GM12892 (cell line): Measurements from ENCODE around the gene HYAL1.
"Not testable (repeated sequence)": the region's sequence is repeated elsewhere in the genome, so short reads cannot be mapped to it uniquely, and the experiment has no call there.

Source experiments
- DNase-seq: peaks from one replicate; pipeline ENCODE4 v3.0.0; 2011; ENCODE audit not compliant: insufficient read length
- FAIRE-seq: peaks from 2 replicates; lab custom pipeline; 2011; peaks lifted over from hg19 to GRCh38; lab: Jason Lieb, UNC
- POLR2A ChIP-seq: IDR thresholded peaks from 2 replicates; pipeline ENCODE4 v1.6.1; 2011; ENCODE audit warnings: low read depth, low read length, control low read depth
- POLR2AphosphoS5 ChIP-seq: IDR thresholded peaks from 2 replicates; pipeline ENCODE4 v1.6.1; 2011; ENCODE audit warnings: low read depth, low read length, control low read depth
- TAF1 ChIP-seq: IDR thresholded peaks from 2 replicates; pipeline ENCODE4 v1.6.1; 2011; ENCODE audit warnings: low read depth, mild to moderate bottlenecking, control low read depth, low read length, borderline replicate concordance

The HYAL1 gene

DNA sequence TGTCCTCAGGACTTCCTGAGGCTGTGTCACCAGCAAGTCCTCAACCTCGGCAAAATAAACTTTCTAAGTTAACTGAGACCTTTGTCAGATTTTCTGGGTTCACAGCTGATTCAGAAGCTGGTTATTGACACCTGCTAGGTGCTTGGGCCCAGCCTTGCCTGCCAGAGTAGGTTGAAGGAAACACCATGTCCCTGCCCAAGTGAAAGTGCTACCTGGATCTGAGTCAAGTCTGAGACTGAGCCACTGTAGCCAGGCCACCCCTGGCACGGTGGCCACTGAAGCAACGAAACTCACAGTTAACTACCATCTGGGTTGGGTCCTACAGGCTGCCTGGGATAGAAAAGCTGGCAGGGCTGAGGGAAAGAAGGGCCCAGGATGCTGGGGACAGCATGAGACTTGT lies 11.0 kb upstream of the HYAL1 start:
- DNase-seq = no peak
- no peak for FAIRE-seq

GRCh38 chr3:50312041-50312440 lies 8.7 kb upstream of the HYAL1 start:
- not testable (repeated sequence) for FAIRE-seq, DNase-seq

More for the DNA sequence above, 11.0 kb upstream of the HYAL1 start:
- no peak for TF ChIP-seq TAF1
- no peak for TF ChIP-seq POLR2A
- no peak for TF ChIP-seq POLR2AphosphoS5

DNA sequence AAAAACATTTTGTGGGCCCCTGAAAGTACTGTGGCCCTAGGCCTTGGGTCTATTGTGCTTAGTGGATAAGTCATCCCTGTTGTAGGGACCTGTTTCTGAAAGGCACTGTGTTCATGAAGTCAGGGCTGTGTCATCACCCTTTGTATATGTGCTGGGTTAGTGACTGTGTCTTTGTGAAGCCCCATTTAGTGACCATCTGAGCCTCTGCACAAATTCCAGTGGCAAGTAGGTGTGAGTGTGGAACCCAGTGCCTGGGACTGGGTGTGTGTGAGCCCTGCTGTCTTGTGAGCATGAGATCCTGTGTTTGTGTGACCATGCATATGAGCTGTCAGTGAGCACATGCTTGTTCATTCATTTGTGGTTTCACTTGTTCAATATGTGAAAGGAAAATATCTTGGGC lies 1.2 kb upstream of the HYAL1 start:
- no peak for DNase-seq
- no peak for TF ChIP-seq POLR2AphosphoS5
- no peak for TF ChIP-seq POLR2A
- no peak for TF ChIP-seq TAF1
- peak; percentile 21 for FAIRE-seq

- FAIRE-seq (no peak), DNase-seq (no peak)
- TF ChIP-seq POLR2AphosphoS5 (no peak), TAF1 (no peak), POLR2A (no peak)
Measured at GRCh38 chr3:50302095-50303012, 1.0 kb downstream of the HYAL1 start.

DNA sequence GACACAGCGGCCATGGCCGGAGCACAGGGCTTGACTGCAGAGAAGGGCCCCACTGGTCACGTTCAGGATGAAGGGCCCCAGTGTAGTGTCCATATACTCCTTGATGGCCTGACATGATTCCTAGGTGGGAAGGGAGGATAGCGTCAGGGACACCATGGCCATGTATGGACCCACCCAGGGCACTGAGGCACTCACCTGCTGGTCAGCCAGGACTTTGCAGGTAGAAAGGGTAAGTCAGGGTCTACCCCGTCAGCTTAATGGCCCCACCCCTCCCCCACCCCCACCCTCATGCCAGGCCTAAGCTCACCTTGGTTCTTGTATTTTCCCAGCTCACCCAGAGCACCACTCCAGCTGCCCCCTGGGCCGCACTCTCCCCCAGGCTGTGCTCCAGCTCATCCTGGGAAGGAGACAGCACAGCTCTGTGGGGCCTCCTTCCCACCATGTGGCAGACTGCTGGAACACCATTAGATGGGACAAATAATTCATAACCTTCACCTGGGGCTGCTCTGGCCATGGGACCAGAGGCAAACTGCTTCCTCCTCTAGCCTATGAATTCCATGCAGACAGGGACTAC lies 2.6 kb downstream of the HYAL1 start:
- DNase-seq (no peak), FAIRE-seq (no peak)
- no peak for TF ChIP-seq TAF1
- no peak for TF ChIP-seq POLR2A
- no peak for TF ChIP-seq POLR2AphosphoS5

- TF ChIP-seq POLR2AphosphoS5 (no peak), TAF1 (no peak), POLR2A (peak; percentile 37)
- DNase-seq (no peak), FAIRE-seq (peak; percentile 33)
Measured at GRCh38 chr3:50299929-50300680, 3.3 kb downstream of the HYAL1 start.

- no peak for FAIRE-seq
- no peak for DNase-seq
- TF ChIP-seq POLR2AphosphoS5 (no peak), TAF1 (no peak), POLR2A (no peak)
Measured at GRCh38 chr3:50299638-50299928, 3.8 kb downstream of the HYAL1 start.

- DNase-seq = peak; percentile 95
- TF ChIP-seq POLR2AphosphoS5 = peak; percentile 91
- TF ChIP-seq TAF1 = peak; percentile 50; the same call in 1 of the 2 replicates
- peak; percentile 94 for TF ChIP-seq POLR2A
- peak; percentile 99 for FAIRE-seq
Measured at GRCh38 chr3:50298836-50299637, 4.3 kb downstream of the HYAL1 start, which contains the start of the genes HYAL3 and NAA80. TSS of gene HYAL3 (minus strand) at chr3:50299405. CDS start at chr3:50295602, 3,803 bp downstream. TSS of gene NAA80 (minus strand) at chr3:50299405. CDS start at chr3:50297463, 1,942 bp downstream.

- TF ChIP-seq TAF1 = no peak
- no peak for TF ChIP-seq POLR2A
- no peak for TF ChIP-seq POLR2AphosphoS5
- DNase-seq (no peak), FAIRE-seq (peak; percentile 57)
Measured at GRCh38 chr3:50297896-50298725, 5.3 kb downstream of the HYAL1 start.

- TF ChIP-seq POLR2AphosphoS5 (no peak), POLR2A (no peak), TAF1 (no peak)
- DNase-seq (no peak), FAIRE-seq (no peak)
Measured at GRCh38 chr3:50297384-50297775, 6.0 kb downstream of the HYAL1 start.

DNA sequence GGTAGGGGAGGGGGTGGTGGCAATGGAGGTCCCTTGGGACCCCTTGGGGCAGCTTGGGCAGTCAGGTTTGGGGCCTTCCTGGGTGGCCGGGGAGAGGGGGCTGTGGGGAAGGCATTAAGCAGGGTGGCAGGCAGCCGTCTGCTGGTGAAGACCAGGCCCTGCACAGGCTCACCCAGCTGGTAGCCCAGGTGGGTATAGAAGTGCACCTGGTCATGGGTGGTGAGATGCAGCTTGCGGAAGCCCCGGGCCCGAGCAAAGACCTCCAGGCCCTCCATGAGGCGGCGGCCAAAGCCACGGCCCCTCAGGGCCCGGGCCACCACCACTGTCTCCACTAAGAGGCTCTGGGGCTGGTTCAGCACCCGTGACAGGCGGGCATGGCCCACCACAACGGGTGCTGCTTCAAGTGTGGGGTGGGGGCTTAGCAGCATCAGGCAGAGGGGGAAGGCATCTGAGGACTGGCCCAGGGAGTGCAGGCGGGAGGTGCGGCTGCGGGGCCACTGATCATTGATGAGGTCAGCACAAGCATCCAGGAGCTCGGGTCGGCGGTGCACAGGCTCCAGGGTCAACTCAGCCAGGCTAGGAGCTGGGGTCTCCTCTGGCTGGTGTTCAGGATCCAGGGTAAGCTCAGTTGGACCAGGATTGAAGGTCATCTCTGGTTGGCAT lies 6.5 kb downstream of the HYAL1 start:
- DNase-seq (no peak), FAIRE-seq (no peak)
- no peak for TF ChIP-seq POLR2A
- TF ChIP-seq POLR2AphosphoS5 = no peak
- no peak for TF ChIP-seq TAF1
